GM19372 (cell line): Measurements from ENCODE around the gene B4GALNT3.

Experiments used
- ATAC-seq: cut with Tn5 transposase; IDR thresholded peaks from one replicate; pipeline ENCODE4 v1.9.1; 2021; ENCODE audit warnings: mild to moderate bottlenecking, low read depth, moderate library complexity; ENCODE audit not compliant: unreplicated experiment

B4GALNT3 gene

GRCh38 chr12:535396-535795 is 75.7 kb downstream of the B4GALNT3 start:
- ATAC-seq = no peak

GRCh38 chr12:536751-537245 is 77.1 kb downstream of the B4GALNT3 start:
- ATAC-seq = no peak

- no peak for ATAC-seq
These were observed 78.0 kb downstream of the B4GALNT3 start for GRCh38 chr12:537772-538171.

GRCh38 chr12:538731-539539 is 79.2 kb downstream of the B4GALNT3 start:
- no peak for ATAC-seq

GRCh38 chr12:539540-540310 is 80.0 kb downstream of the B4GALNT3 start:
- ATAC-seq = no peak

GRCh38 chr12:541676-542324 is 82.1 kb downstream of the B4GALNT3 start:
- ATAC-seq = no peak

- ATAC-seq = no peak
These were observed 82.8 kb downstream of the B4GALNT3 start for GRCh38 chr12:542395-543113.

GRCh38 chr12:543114-543451 is 83.3 kb downstream of the B4GALNT3 start:
- no peak for ATAC-seq

- no peak for ATAC-seq
These were observed 84.4 kb downstream of the B4GALNT3 start for GRCh38 chr12:544142-544541.

- ATAC-seq = no peak
These were observed 85.3 kb downstream of the B4GALNT3 start for GRCh38 chr12:544941-545635.

- ATAC-seq = no peak
These were observed 86.1 kb downstream of the B4GALNT3 start for GRCh38 chr12:545835-546234.

GRCh38 chr12:546265-546919 is 86.7 kb downstream of the B4GALNT3 start:
- ATAC-seq = no peak

GRCh38 chr12:546920-547845 is 87.4 kb downstream of the B4GALNT3 start:
- ATAC-seq = no peak

- ATAC-seq = no peak
These were observed 88.2 kb downstream of the B4GALNT3 start for GRCh38 chr12:547883-548470.

- no peak for ATAC-seq
These were observed 89.8 kb downstream of the B4GALNT3 start for GRCh38 chr12:549476-550082.

- no peak for ATAC-seq
These were observed 90.9 kb downstream of the B4GALNT3 start for GRCh38 chr12:550473-551260.

- no peak for ATAC-seq
These were observed 92.7 kb downstream of the B4GALNT3 start for GRCh38 chr12:552466-552865.
